ENCODE data around the gene VAT1L. TPM values are rescaled to one million over a fixed set of nuclear protein-coding genes. Genes with fewer than 3 reads are reported as not detected.

The VAT1L gene
- total RNA-seq, 1 experiment from 2014 or later, result 33.8 TPM

DNA sequence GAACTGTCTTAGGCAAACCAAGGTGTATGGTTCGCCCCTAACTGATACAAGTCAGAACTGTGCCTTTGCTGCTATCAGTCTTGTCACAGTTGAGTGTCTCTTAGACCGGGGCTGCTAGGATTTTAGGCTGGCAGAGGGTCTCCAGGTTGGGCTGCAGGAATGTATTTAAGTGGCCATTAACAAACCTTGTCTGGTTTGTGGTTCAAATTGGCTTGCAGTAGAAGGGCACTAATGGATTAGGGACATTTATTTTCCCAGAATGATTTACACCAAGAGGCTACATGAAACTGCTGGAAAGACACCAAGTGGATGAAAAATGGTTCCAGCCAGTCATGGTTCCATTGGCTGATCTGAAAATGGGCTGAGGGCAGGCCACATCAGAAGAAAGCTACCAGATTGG is 5.1 kb downstream of the VAT1L start:
- Histone ChIP-seq H3K14ac (ENCODE audit: insufficient read depth, low read length) (no peak overlapping the region), H3T11ph (ENCODE audit: low read length) (no peak overlapping the region), H3K27me3 (ENCODE audit: insufficient read depth, low read length) (peaks cover 7% of the 10 kb centered on the region; the same call in 1 of the 2 replicates), H3K79me1 (ENCODE audit: insufficient read depth, low read depth, low read length, poor library complexity, severe bottlenecking) (no peaks in the 10 kb centered on the region), H4K91ac (ENCODE audit: insufficient read length, low read depth, low read length) (no peak overlapping the region), H3K9me3 (ENCODE audit: control insufficient read depth, low read depth, low read length) (no peaks in the 10 kb centered on the region), H2BK12ac (ENCODE audit: insufficient read length, low read depth, low read length) (no peak overlapping the region), H3K23ac (ENCODE audit: insufficient read length, low read depth, low read length) (no peak overlapping the region), H3K18ac (ENCODE audit: insufficient read length, low read depth, low read length) (no peak overlapping the region), H4K20me1 (ENCODE audit: control insufficient read depth, insufficient read depth, insufficient read length) (no peaks in the 10 kb centered on the region), H3K79me2 (ENCODE audit: insufficient read depth, low read length) (peaks cover 7% of the 10 kb centered on the region; the same call in 1 of the 2 replicates), H3K27ac (ENCODE audit: insufficient read length, low read depth, low read length) (no peak overlapping the region), H2AK5ac (ENCODE audit: insufficient read length, low read length) (no peak overlapping the region), H3K23me2 (ENCODE audit: insufficient read length, low read depth, low read length, poor library complexity, severe bottlenecking) (peaks cover 15% of the 10 kb centered on the region), H3K4ac (ENCODE audit: low read depth, low read length) (no peak overlapping the region), H3K4me2 (ENCODE audit: insufficient read depth, insufficient read length, low read length) (no peak overlapping the region), H3K4me1 (ENCODE audit: insufficient read depth, low read length) (no peaks in the 10 kb centered on the region; the same call in 1 of the 2 replicates), H2AFZ (ENCODE audit: low read length) (no peak overlapping the region), H3K9ac (ENCODE audit: extremely low read depth, insufficient read length, low read length) (no peak overlapping the region), H2BK5ac (ENCODE audit: insufficient read length, low read length) (no peak overlapping the region), H3K56ac (ENCODE audit: insufficient read length, low read depth, low read length) (no peak overlapping the region), H4K8ac (replicated peaks; ENCODE audit: insufficient read length, low read depth, low read length) (no peak overlapping the region), H2BK20ac (ENCODE audit: low read depth, low read length, poor library complexity, severe bottlenecking) (no peak overlapping the region), H2BK15ac (ENCODE audit: low read depth, low read length) (no peak overlapping the region), H2BK120ac (ENCODE audit: low read depth, low read length, poor library complexity, severe bottlenecking) (no peak overlapping the region), H4K5ac (ENCODE audit: insufficient read length, low read depth, low read length) (no peak overlapping the region)
- TF ChIP-seq, protein P1, sequence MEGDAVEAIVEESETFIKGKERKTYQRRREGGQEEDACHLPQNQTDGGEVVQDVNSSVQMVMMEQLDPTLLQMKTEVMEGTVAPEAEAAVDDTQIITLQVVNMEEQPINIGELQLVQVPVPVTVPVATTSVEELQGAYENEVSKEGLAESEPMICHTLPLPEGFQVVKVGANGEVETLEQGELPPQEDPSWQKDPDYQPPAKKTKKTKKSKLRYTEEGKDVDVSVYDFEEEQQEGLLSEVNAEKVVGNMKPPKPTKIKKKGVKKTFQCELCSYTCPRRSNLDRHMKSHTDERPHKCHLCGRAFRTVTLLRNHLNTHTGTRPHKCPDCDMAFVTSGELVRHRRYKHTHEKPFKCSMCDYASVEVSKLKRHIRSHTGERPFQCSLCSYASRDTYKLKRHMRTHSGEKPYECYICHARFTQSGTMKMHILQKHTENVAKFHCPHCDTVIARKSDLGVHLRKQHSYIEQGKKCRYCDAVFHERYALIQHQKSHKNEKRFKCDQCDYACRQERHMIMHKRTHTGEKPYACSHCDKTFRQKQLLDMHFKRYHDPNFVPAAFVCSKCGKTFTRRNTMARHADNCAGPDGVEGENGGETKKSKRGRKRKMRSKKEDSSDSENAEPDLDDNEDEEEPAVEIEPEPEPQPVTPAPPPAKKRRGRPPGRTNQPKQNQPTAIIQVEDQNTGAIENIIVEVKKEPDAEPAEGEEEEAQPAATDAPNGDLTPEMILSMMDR (conservative IDR thresholded peaks at IDR 0.05), result no peak
- no peaks in the 10 kb centered on the region for H3K9me3 Mint-ChIP-seq
- WGBS (ENCODE audit: extremely low coverage, insufficient read length, low lambda C conversion rate), result no CpG with 5 or more reads among the region's 2 CpGs
- no peak overlapping the region for H3K4me3 Mint-ChIP-seq
- H3K27ac Mint-ChIP-seq, result no peak overlapping the region
- H3K27me3 Mint-ChIP-seq (ENCODE audit: low read depth), result peaks cover 25% of the 10 kb centered on the region
- H3K4me1 Mint-ChIP-seq, result peaks cover 18 to 26% of the 10 kb centered on the region in 2 experiments
- H3K36me3 Mint-ChIP-seq (ENCODE audit: insufficient read depth in 1 of 3, low read depth in 3 of 3), result peaks cover 0 to 2% (median 0%) of the 10 kb centered on the region in 3 experiments; a peak in 3 of 7 replicates
- no peak for DNase-seq

Measured in H9 (cell line).